CD4-positive, alpha-beta T cell treated with Interleukin-6 for 4 hours (primary cell): ENCODE measurements around the gene MAN1C1.
"Not testable (repeated sequence)": the region's sequence is repeated elsewhere in the genome, so short reads cannot be mapped to it uniquely, and the experiment has no call there.

Experiments
- DNase-seq: peaks from one replicate; pipeline ENCODE4 v3.0.0-alpha.2; 2020; ENCODE audit warnings: mixed read lengths

Gene MAN1C1

DNA sequence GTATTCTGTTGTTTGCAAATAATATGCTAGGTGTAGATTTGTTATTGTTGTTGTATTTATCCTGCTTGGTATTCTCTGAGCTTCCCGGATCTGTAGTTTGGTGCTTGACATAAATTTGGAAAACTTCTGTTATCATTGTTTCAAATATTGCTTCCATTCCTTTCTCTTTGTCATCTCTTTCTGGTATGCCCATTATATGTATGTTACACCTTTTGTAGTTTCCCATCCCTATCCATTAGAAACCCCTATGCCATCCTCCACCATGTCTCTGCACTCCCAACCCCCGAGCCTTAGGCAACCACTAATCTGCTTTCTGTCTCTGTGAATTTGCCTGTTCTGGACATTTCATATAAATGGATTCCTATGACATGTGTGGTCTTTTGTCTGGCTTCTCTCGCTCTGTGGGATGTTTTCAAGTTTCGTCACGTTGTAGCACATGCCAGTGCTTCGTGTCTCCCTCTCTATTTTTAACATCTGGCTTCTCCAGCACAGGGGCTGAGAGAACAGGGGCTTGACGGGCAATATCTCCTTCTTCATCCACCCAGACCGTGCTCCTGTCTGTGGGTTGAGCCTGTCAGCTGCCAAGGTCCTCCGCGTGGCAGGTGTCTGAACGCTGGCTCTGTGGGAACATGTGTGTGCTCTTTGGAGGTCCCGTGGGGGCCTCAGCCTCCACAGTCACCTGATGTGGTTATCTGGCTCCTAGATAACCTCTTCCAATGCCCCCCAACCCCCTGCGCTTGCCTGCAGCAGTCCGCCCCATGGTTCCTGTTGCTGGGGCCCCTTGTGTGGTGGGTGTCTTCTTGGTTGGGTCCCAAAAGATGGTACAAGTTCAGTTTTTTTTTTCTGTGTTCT, 32.8 kb upstream of the MAN1C1 start:
- no peak for DNase-seq

DNA sequence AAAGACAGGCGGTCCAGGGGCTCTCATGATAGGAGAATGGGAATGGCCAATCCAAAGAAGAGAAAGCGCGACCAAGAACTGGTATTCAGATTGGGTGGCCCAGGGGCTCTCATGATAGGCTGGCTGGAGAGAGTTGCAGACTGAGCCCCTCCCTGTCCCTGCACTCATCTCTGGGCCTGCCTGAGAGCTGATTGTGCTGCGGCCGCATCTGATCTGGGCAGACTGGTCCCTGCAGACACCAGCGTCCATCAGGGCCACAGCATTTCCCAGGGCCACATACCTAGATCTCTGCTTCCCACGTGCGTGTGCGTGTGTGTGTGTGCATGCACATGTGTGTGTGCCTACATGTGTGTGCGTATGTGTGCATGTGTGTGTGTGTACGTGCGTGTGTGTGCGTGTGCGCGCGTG, 30.4 kb upstream of the MAN1C1 start:
- DNase-seq: no peak

DNA sequence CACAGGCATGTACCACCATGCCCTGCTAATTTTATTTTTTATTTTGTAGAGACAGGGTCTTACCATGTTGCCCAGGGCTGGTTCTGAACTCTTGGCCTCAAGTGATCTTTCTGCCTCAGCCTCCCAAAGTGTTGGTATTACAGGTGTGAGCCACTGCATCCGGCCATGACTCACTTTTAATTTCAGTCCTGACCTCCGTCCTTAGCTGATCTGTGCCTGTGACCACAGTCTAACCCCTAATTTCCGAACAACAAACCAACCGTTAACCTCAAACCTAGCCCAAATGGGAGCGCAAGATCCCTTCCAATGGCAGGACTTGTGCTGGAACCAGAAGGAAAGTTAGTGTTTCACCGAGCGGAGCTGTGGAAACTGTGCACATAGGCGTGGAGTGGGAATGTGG, 29.3 kb upstream of the MAN1C1 start:
- DNase-seq: no peak

DNA sequence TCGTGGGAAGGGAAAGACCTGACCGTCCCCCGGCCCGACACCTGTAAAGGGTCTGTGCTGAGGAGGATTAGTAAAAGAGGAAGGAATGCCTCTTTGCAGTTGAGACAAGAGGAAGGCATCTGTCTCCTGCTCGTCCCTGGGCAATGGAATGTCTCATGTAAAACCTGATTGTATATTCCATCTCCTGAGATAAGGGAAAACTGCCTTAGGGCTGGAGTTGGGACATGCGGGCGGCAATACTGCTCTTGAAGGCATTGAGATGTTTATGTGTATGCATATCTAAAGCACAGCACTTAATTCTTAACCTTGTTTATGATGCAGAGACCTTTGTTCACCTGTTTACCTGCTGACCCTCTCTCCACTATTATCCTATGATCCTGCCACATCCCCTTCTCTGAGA, 28.4 kb upstream of the MAN1C1 start:
- not testable (repeated sequence) for DNase-seq

DNA sequence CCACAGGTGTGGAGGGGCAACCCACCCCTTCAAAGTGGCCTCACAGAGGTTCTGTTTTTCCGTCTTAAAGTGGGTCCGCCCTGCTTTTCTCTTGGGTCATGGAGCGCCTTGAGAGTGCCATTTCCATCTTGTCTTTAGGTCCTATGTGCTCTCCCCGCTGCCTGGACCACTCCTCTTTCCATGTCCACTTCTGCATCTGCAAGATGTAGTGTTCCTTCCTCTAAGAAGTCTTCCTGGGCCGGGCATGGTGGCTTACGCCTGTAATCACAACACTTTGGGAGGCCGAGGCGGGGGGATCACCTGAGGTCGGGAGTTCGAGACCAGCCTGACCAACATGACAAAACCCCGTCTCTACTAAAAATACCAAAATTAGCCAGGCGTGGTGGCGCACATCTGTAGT, 27.8 kb upstream of the MAN1C1 start:
- DNase-seq: not testable (repeated sequence)

DNA sequence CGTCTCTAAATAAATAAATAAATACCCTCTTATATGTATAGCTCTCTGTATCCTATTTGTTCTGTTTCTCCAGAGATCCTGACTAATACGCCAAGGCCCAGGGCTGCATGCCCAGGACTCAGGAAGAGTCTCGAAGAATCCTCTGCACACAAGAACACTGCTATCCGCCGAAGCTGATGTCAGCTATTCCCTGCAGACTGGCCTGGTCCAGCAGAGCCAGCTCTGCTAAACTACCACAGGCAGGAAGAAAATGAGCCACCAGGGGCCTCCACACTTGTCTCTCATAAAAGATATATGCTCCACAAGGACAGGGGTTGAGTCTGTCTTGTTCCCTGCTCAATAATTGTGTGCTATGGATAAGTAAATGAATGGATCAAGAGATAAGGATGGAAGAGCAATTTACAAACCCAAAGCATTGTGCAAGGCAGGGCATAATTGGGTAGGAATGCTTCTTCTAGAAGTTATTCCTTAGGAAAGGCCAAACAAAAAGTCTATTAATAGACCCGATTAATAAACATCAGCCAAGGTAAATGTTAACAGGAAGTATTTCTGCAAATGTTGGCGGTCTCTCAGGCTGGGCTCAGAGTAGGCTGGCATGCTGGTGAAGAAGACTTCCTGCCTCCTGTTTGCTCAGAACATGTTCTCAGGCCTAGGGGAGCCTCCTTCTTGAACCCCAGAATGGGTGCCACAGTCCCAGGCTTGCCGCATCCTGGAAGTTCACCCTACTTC, 26.3 kb upstream of the MAN1C1 start:
- DNase-seq: no peak

DNA sequence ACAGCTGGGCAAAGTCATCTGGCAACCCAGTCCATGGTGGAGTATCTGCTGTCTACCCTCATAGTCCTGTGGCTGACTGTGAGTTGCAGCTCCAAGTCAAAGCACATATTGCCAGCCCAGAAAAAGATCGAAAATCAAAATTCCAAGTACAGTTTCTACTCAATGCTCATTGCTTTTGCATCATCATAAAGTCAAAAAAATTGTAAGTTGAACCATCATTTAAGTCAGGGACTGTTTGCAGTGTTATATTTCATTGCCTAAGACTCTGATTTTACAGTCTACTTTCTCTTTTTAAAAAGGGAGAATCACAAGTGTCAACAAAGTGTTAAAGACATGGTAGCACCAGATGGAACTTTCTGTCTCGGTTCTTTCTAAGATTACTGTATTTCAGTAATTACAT, 22.7 kb upstream of the MAN1C1 start:
- DNase-seq: no peak

DNA sequence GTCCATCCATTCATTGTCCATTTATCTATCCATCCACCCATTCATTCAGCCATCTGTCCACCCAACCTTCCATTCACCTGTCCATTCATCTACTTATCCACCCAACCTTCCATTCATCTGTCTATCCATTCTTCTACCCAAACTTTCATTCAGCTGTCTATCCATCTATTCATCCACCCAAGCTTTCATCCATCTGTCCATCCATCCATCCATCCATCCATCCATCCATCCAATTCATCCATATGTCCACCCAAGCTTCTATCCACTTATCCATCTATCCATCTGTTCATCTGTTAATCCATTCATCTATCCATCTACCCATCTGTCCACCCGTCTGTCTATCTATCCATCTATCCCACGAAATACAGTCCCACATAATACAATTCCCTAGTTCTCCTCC, 21.6 kb upstream of the MAN1C1 start:
- DNase-seq: no peak

DNA sequence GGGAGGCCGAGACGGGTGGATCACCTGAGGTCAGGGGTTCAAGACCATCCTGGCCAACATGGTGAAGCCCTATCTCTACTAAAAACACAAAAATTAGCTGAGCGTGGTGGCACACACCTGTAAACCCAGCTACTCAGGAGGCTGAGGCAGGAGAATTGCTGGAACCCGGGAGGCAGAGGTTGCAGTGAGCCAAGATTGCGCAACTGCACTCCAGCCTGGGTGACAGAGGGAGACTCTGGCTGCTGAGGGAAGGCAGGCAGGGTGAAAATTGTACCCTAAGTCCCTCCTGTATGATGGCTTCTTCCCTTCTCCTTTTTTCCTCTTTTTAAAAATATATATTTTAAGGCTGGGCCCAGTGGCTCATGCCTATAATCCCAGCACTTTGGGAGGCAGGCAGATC, 19.9 kb upstream of the MAN1C1 start:
- DNase-seq: not testable (repeated sequence)

DNA sequence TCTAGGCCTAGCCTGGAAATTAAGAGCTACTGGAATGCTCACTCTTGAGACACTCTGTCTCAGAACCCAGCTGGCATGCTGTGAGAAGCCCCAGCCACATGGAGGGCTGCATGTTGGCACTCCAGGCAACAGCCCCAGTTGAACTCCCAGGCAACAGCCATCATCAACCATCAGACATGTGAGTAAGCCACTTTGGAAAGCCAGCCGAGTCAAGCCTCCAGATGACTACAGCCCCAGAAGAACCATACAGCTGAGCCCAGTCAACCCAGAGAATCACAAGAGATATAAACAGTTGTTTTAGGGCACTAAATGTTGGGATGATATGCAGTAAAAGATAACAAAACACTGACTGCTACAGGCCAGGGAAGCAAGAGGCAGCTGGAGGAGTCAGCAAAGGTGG, 17.7 kb upstream of the MAN1C1 start:
- DNase-seq: no peak

DNA sequence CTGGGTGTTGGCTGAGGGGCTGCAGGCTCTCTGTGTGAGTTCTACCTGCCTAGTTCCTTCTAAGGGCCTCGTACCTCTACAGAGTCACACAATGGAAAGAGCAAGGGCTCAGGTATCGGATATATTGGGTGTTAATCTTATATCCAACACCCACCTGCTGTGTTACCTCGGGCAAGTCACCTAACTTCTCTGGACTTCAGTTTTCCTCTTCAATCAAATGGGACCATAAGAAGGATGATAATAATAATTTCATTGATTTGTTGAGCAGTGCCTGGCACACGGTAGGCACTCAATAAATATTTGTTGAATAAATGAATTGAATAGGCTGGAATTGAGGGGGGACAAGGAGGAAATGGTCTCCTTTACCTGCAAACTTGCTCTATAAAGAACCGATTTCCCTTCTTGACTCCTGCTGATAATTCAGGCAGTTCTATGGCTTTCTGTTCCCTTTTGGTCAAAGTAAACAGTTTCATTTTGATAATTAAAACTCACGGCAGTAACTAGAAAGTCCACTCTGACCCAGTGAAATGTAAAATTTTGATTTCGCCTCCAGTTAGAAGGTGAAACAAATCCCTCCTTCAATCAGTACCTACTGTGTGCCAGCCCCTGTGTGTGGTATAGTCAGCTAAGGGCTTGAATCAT, 16.5 kb upstream of the MAN1C1 start:
- DNase-seq: no peak

DNA sequence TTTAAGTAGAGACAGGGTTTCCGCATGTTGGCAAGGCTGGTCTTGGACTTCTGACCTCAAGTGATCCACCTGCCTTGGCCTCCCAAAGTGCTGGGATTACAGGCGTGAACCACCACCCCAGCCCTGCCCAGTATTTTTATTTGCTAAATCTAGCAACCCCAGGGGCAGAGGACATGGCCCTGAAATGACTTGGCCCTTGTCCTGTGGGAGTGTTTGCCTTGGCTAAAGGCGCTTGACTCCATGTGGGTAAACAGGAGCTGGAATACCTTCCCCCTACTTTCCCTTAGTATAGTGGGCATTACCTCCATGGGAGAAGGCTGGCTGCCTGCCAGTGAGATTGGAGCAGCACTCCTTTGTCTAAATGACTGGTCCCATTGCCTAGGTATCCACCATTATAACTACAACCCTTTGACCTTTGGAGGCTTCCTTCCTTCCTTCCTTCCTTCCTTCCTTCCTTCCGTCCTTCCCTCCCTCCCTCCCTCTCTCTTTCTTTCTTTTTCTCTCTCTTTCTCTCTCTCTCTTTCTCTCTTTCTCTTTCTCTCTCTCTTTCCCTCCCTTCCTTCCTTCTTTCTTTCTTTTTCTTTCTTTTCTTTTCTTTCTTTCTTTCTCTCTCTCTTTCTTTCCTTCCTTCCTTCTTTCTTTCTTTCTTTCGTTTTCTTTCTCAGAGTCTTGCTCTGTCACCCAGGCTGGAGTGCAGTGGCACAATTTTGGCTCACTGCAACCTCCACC, 15.5 kb upstream of the MAN1C1 start:
- DNase-seq: not testable (repeated sequence)

DNA sequence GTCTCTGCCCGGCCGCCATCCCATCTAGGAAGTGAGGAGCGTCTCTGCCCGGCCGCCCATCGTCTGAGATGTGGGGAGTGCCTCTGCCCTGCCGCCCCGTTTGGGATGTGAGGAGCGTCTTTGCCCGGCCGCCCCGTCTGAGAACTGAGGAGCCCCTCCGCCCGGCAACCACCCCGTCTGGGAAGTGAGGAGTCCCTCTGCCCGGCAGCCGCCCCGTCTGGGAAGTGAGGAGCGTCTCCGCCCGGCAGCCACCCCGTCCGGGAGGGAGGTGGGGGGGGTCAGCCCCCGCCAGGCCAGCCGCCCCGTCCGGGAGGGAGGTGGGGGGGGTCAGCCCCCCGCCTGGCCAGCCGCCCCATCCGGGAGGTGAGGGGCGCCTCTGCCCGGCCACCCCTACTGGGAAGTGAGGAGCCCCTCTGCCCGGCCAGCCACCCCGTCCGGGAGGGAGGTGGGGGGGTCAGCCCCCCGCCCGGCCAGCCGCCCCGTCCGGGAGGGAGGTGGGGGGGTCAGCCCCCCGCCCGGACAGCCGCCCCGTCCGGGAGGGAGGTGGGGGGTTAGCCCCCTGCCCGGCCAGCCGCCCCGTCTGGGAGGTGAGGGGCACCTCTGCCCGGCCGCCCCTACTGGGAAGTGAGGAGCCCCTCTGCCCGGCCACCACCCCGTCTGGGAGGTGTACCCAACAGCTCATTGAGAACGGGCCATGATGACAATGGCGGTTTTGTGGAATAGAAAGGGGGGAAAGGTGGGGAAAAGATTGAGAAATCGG, 12.6 kb upstream of the MAN1C1 start:
- DNase-seq: not testable (repeated sequence)

DNA sequence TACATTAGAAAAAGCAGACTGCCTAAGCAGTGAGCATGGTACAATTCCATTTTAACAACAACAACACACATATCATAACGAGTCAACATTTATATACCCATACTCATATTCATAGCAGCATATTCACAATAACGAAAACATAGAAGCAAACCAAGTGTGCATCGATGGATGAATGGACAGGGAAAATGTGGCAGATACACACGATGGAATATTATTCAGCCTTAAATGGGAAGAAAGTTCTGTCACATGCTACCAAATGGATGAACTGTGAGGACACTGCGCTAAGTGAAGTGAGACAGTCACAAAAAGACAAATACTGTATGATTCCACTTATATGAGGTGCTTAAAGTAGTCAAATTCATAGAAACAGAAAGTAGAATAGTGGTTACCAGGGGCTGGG, 9.5 kb upstream of the MAN1C1 start:
- DNase-seq: no peak

DNA sequence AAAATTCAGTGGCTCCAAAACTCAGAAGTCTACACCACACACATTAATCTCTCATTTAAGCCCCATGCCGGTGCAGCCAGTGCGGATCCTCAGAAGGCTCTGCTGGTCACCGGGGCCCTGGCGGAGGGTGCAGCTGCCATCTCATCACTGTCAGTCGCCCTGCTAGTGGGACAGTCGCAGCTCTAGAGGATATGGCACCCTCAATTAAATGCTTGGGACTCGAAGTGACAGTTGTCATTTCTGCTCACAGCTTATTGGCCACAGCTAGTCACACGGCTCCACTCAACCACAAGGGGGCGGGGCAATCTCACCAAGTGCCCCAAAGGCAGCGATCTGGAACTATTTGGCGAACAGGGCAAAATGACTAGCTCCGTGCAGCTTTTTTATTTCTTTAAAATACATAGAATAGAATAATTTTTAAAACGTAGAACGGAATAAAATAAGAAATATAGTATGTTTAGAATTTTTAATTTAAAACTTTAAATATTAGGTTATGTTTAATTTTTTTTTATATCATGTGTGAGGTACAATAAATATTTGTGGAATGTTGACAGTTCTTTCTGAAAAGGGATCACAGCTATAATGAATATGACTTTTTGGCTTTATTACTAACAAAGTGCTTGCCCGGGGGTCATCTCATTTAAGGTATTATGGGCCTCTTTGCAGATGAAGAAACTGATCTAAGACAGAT, 8.0 kb upstream of the MAN1C1 start:
- peak; percentile 96 for DNase-seq

DNA sequence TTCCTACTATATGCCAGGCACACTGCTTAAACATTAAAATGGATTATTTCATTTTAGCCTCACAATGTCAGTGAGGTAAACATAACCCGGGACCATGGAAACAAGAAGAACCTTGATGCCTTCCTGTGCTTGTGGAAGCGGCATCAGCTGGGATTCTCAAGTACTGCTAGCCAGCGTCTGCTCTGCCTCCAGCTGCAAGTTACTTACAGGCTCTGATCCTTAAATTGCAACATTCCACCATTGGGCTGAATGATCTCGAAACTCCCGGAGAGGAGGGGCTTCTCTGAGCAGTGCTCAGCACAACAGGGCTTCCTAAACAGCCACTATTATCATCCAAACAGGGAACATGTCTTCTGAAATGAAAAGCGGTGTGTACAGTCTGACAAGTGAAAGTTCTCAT, 6.7 kb upstream of the MAN1C1 start:
- DNase-seq: no peak

DNA sequence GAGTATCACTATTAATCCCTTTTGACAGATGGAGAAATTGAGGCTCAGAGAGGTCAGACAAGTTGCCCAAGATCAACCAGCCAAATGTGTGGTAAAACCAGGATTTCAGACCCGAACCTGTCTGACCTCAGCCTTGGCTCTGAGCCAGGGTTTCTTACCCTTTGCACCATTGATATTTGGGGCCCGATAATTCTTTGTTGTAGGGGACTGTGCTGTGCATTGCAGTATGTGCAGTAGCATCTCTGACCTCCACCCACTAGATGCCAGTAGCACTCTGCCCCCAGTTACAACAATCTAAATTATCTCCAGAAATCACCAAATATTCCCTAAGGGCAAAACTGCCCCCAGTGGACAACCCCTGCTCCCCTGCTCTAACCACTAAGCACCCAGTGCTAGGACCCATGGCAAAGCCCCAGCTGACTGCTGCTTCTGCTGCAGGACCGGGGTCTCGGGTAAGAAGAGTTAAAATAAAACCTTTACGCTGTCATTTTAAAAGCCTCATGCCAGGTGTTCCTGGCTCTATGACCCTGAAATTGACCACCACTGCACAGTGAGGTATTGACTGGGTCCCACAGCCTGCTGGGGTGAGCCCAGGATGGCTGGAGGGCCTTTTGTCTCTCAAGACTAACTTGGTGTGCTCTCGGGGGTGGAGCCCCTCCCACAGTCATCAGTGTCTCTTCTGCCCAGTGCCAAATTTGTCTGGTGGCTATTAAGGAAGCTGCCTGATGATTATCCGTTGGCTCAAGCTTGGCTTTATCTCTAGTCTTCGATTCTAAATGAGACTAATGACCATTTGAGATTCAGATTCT, 5.6 kb upstream of the MAN1C1 start:
- DNase-seq: peak; percentile 41

DNA sequence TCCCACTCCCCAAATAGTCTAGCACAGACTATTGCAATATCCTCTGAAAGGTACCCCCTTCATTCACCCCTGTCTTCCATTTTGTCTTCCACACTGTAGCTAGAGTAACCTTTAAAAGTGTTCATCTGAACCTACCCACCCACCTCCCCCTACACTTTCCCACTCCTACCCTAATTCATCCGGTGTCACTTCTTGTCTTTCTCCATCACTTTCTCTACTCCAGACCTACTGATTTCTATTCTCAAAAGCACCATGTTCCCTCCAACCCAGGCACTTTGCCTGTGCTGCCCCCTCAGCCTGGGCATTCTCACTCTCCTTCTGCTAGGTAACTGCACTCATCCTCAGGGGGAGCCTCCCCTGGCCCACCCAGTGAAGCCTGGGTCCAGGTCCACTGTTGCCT, 4.7 kb upstream of the MAN1C1 start:
- DNase-seq: no peak

DNA sequence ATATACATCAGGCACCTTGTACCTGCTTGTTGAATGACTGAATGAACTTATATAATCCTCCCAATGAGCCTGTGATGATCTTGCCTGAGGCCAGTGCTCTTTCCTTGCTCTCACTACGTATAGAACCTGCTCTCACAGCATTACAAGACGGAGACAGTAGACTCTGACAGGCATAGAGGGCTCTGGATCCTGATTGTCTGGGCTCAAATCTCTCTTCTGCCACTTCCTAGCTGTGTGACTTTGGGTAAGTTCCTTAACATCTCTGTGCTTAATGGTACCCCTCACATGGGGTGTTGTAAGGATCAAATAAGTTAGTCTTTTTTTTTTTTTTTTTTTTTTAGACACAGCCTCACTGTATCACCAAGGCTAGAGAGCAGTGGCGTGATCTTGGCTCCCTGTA, 4.2 kb upstream of the MAN1C1 start:
- no peak for DNase-seq

DNA sequence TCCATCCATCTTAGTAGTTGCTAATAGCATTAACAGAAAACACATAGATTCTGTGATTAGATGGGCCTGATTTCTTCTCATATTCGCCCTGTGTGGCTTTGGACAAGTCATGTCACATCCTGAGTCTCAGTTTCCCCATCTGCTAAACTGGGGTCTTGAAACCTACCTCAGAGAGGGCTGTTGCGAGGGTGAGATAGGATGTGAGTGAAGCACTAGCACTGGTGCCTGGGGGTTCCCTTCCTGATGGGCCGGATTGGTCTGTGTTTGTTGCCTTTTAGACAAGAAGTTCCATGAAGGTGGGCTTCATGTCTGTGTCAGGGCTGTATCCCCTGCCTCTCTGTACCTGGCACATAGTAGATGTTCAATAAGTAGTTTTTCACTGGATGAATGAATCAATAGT, 3.5 kb upstream of the MAN1C1 start:
- DNase-seq: no peak
